HL-60 (cell line): Measurements from ENCODE around the gene AGAP1.

ENCODE experiments used
- DNase-seq, 2 experiments: peaks; one replicate each; pipeline ENCODE4 v3.0.0-alpha.2; 2010 to 2020; ENCODE audit warnings: low read depth in 1 of 2, low spot score in 1 of 2
- H3K27ac ChIP-seq: fragments of 250-450 bp; sonication (Bioruptor Pico); replicated peaks from 2 replicates; pipeline ENCODE4 v1.5.1; 2020; ENCODE audit warnings: mild to moderate bottlenecking, moderate library complexity
- H3K27me3 ChIP-seq: fragments of 250-450 bp; sonication (Bioruptor Pico); 2 replicates; pipeline ENCODE4 v1.5.1; 2021; ENCODE audit warnings: mild to moderate bottlenecking, moderate library complexity; ENCODE audit not compliant: insufficient read depth, poor library complexity, severe bottlenecking
- H3K4me3 ChIP-seq: replicated peaks from 2 replicates; pipeline ENCODE4 v1.5.1; 2011; ENCODE audit warnings: mild to moderate bottlenecking, control low read depth, low read length; ENCODE audit not compliant: insufficient read depth
- GABPA ChIP-seq: IDR thresholded peaks from 2 replicates; pipeline ENCODE4 v1.6.1; 2012; ENCODE audit warnings: low read depth
- POLR2AphosphoS5 ChIP-seq: IDR thresholded peaks from 2 replicates; pipeline ENCODE4 v1.6.1; 2012; ENCODE audit warnings: low read depth
- REST ChIP-seq: IDR thresholded peaks from 2 replicates; pipeline ENCODE4 v1.6.1; 2012; ENCODE audit warnings: low read depth; ENCODE audit not compliant: insufficient replicate concordance
- SPI1 ChIP-seq: IDR thresholded peaks from 2 replicates; pipeline ENCODE4 v1.6.1; 2012; ENCODE audit warnings: low read depth, mild to moderate bottlenecking, borderline replicate concordance
- TF ChIP-seq, protein P1 (sequence below): IDR thresholded peaks from one replicate; pipeline ENCODE4 v1.5.1; 2011; ENCODE audit warnings: low read length, control low read depth, inconsistent platforms; ENCODE audit not compliant: insufficient read depth

Gene AGAP1

GRCh38 chr2:236008857-236009256, 515.0 kb downstream of the AGAP1 start:
- Histone ChIP-seq H3K27me3 (no peaks in the 10 kb centered on the region), H3K4me3 (no peak overlapping the region), H3K27ac (no peak overlapping the region)
- TF ChIP-seq POLR2AphosphoS5 (no peak), SPI1 (no peak), REST (no peak), GABPA (no peak)
- TF ChIP-seq, protein P1, sequence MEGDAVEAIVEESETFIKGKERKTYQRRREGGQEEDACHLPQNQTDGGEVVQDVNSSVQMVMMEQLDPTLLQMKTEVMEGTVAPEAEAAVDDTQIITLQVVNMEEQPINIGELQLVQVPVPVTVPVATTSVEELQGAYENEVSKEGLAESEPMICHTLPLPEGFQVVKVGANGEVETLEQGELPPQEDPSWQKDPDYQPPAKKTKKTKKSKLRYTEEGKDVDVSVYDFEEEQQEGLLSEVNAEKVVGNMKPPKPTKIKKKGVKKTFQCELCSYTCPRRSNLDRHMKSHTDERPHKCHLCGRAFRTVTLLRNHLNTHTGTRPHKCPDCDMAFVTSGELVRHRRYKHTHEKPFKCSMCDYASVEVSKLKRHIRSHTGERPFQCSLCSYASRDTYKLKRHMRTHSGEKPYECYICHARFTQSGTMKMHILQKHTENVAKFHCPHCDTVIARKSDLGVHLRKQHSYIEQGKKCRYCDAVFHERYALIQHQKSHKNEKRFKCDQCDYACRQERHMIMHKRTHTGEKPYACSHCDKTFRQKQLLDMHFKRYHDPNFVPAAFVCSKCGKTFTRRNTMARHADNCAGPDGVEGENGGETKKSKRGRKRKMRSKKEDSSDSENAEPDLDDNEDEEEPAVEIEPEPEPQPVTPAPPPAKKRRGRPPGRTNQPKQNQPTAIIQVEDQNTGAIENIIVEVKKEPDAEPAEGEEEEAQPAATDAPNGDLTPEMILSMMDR = no peak
- no peak for DNase-seq

GRCh38 chr2:236010920-236011685, 517.3 kb downstream of the AGAP1 start:
- TF ChIP-seq, protein P1 = no peak
- no peak for TF ChIP-seq GABPA
- no peak for TF ChIP-seq SPI1
- no peak for TF ChIP-seq REST
- TF ChIP-seq POLR2AphosphoS5 = no peak
- Histone ChIP-seq H3K27me3 (peaks cover 2% of the 10 kb centered on the region), H3K4me3 (no peak overlapping the region), H3K27ac (no peak overlapping the region)
- DNase-seq = no peak

GRCh38 chr2:236012155-236012554, 518.3 kb downstream of the AGAP1 start:
- TF ChIP-seq GABPA (no peak), REST (no peak), POLR2AphosphoS5 (no peak), SPI1 (no peak)
- TF ChIP-seq, protein P1 = no peak

More at GRCh38 chr2:236012155-236012554, 518.3 kb downstream of the AGAP1 start:
- no peak for DNase-seq
- no peak overlapping the region for H3K27ac ChIP-seq
- peaks cover 2% of the 10 kb centered on the region for H3K27me3 ChIP-seq
- no peak overlapping the region for H3K4me3 ChIP-seq
